Measurements from ENCODE around the gene OTOL1.
"Not testable (repeated sequence)": the region's sequence is repeated elsewhere in the genome, so short reads cannot be mapped to it uniquely, and the experiment has no call there.

The OTOL1 gene

GRCh38 chr3:161496508-161496907 lies at the start of gene OTOL1:
Gene OTOL1, plus strand, starts transcription at chr3:161496808. Its CDS starts 0 bp downstream, at chr3:161496808.
- no peak for DNase-seq

GRCh38 chr3:161449785-161450184 lies 46.8 kb upstream of the OTOL1 start:
- no peak for DNase-seq

GRCh38 chr3:161452179-161452578 lies 44.4 kb upstream of the OTOL1 start:
- DNase-seq, result no peak

GRCh38 chr3:161454615-161455014 lies 42.0 kb upstream of the OTOL1 start:
- no peak for DNase-seq

GRCh38 chr3:161455962-161456361 lies 40.6 kb upstream of the OTOL1 start:
- DNase-seq, result no peak

- no peak for DNase-seq
Measured at GRCh38 chr3:161462138-161462537, 34.5 kb upstream of the OTOL1 start.

- no peak for DNase-seq
Measured at GRCh38 chr3:161471211-161471610, 25.4 kb upstream of the OTOL1 start.

GRCh38 chr3:161474139-161474538 lies 22.5 kb upstream of the OTOL1 start:
- no peak for DNase-seq

- no peak for DNase-seq
Measured at GRCh38 chr3:161474741-161475140, 21.9 kb upstream of the OTOL1 start.

GRCh38 chr3:161475206-161475605 lies 21.4 kb upstream of the OTOL1 start:
- no peak for DNase-seq

- DNase-seq, result no peak
Measured at GRCh38 chr3:161475905-161476304, 20.7 kb upstream of the OTOL1 start.

- DNase-seq, result no peak
Measured at GRCh38 chr3:161484226-161484625, 12.4 kb upstream of the OTOL1 start.

- DNase-seq, result not testable (repeated sequence)
Measured at GRCh38 chr3:161488284-161488683, 8.3 kb upstream of the OTOL1 start.

- no peak for DNase-seq
Measured at GRCh38 chr3:161489395-161489794, 7.2 kb upstream of the OTOL1 start.

- not testable (repeated sequence) for DNase-seq
Measured at GRCh38 chr3:161490845-161491244, 5.8 kb upstream of the OTOL1 start.

- DNase-seq, result no peak
Measured at GRCh38 chr3:161498259-161498921, 1.8 kb downstream of the OTOL1 start.

GRCh38 chr3:161500068-161500796 lies 3.6 kb downstream of the OTOL1 start:
- DNase-seq, result no peak

GRCh38 chr3:161503271-161503670 lies 6.7 kb downstream of the OTOL1 start:
- DNase-seq, result no peak

GRCh38 chr3:161508852-161509477 lies 12.4 kb downstream of the OTOL1 start:
- DNase-seq, result no peak

GRCh38 chr3:161510510-161511260 lies 14.1 kb downstream of the OTOL1 start:
- DNase-seq, result no peak

GRCh38 chr3:161523916-161524315 lies 27.3 kb downstream of the OTOL1 start:
- DNase-seq, result no peak

- DNase-seq, result no peak
Measured at GRCh38 chr3:161531930-161532329, 35.3 kb downstream of the OTOL1 start.

- DNase-seq, result no peak
Measured at GRCh38 chr3:161540594-161540993, 44.0 kb downstream of the OTOL1 start.
